Measurements from ENCODE around the gene HVCN1. TPM values are rescaled to one million over a fixed set of nuclear protein-coding genes. Genes with fewer than 3 reads are reported as not detected.

HVCN1 gene
- total RNA-seq, 4 donors from 2014 or later = 1.3 to 6.0 (median 1.9) TPM

DNA sequence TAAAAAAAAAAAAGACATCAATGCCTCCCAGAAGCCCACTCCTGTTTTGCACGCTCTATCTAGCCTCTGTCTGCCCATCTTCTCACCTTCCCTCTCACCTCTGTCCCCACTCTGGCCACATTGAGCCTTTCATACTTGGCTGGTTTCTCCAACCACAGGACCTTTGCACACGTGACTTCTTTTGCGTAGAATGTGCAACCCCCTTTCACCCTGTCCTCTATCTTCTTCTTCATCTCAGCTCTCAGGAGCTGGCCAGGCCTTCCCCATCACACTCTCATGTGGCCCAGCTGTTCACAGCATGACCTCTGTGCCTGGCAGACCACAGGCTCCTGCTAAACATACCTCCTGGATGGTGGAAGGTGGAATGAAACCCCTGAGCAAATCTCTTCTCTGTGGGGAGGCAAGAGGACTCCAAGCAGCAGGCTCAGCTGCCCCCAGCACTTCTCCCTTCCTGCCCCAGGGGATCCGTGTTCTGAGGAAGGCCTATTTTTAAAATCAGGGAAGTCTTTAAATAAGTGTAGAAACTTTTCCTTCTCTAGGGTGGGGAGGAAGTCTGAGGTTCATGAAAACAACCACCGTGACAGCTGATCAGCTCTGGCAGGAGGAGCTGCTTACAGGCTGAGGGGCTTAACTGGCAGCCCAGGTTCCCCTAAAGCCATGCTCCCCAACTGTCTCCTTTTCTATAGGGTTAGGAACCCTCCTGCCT lies 11.6 kb downstream of the HVCN1 start:
- DNase-seq (ENCODE audit: low spot score in 2 of 2) = no peak
- no peak overlapping the region for H3K27ac ChIP-seq

DNA sequence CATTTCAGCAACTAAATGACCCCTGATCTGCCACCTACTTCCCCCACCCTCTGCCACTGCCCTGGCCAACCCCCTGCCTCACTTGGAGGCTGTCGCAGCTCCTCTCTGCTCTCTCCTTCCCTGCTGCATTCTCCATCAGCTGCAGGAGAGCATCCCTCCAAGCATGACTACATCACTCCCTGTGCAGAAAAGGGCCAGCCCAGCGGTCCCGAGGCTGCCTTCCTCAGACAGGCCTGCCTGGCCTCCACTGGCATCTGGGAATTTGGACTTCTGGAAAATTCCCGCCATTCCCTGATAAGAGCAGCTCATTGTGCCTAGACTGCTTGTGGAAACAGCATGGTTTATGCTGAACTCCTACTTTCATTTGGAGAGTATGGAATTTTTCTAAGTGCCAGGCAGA lies 12.7 kb downstream of the HVCN1 start:
- Histone ChIP-seq H3K9me3 (no peaks in the 10 kb centered on the region), H3K36me3 (no peaks in the 10 kb centered on the region), H3K27me3 (no peaks in the 10 kb centered on the region), H3K4me3 (no peak overlapping the region), H3K4me1 (peaks cover 3% of the 10 kb centered on the region), H3K27ac (no peak overlapping the region)
- no peak for TF ChIP-seq EP300 (IDR thresholded peaks at IDR 0.05)
- TF ChIP-seq, protein P1, sequence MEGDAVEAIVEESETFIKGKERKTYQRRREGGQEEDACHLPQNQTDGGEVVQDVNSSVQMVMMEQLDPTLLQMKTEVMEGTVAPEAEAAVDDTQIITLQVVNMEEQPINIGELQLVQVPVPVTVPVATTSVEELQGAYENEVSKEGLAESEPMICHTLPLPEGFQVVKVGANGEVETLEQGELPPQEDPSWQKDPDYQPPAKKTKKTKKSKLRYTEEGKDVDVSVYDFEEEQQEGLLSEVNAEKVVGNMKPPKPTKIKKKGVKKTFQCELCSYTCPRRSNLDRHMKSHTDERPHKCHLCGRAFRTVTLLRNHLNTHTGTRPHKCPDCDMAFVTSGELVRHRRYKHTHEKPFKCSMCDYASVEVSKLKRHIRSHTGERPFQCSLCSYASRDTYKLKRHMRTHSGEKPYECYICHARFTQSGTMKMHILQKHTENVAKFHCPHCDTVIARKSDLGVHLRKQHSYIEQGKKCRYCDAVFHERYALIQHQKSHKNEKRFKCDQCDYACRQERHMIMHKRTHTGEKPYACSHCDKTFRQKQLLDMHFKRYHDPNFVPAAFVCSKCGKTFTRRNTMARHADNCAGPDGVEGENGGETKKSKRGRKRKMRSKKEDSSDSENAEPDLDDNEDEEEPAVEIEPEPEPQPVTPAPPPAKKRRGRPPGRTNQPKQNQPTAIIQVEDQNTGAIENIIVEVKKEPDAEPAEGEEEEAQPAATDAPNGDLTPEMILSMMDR (IDR thresholded peaks at IDR 0.05) = no peak
- no peak for TF ChIP-seq POLR2AphosphoS5 (IDR thresholded peaks at IDR 0.05)
- no peak for TF ChIP-seq POLR2A (IDR thresholded peaks at IDR 0.05)
- 91% methylated on average over 4 of the region's 4 CpGs for WGBS
- DNase-seq (ENCODE audit: low spot score in 2 of 2) = no peak

More for the DNA sequence above, 11.6 kb downstream of the HVCN1 start:
- Histone ChIP-seq H3K27me3 (no peaks in the 10 kb centered on the region), H3K4me1 (peaks cover 3% of the 10 kb centered on the region), H3K4me3 (no peak overlapping the region), H3K9me3 (no peaks in the 10 kb centered on the region), H3K36me3 (no peaks in the 10 kb centered on the region)
- 74% methylated on average over 5 of the region's 5 CpGs for WGBS
- TF ChIP-seq, protein P1 (IDR thresholded peaks at IDR 0.05) = no peak
- TF ChIP-seq POLR2AphosphoS5 (IDR thresholded peaks at IDR 0.05) (no peak), EP300 (IDR thresholded peaks at IDR 0.05) (no peak), POLR2A (IDR thresholded peaks at IDR 0.05) (no peak)

DNA sequence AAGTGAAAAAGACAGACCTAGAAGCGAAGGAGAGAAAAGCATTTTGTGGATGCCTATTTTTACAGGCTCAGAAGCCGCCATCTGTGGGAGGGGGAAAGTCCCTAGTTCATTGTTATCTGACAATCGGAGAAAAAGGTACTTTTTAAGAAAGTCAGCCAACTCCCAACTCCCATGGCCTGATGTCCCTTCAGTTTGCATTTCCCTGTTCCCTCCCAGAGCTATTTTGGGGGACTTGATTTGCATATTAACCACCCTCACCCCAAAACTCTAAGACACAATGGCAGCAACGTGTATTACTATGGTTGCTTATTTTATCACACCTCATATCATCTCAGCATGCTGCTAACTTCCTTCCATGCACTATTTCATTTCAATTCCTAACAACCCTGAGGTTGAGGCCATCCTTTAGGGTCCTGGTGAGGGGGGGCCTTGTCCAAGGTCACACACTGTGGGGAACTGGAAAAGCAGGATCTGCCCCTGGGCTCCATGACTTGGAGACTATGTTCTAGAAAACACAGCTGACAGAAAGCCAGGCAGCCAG lies 18.7 kb downstream of the HVCN1 start:
- TF ChIP-seq POLR2A (IDR thresholded peaks at IDR 0.05) (no peak), POLR2AphosphoS5 (IDR thresholded peaks at IDR 0.05) (no peak), EP300 (IDR thresholded peaks at IDR 0.05) (no peak)
- TF ChIP-seq, protein P1 (IDR thresholded peaks at IDR 0.05) = no peak
- Histone ChIP-seq H3K27me3 (no peaks in the 10 kb centered on the region), H3K27ac (no peak overlapping the region), H3K4me3 (no peak overlapping the region), H3K36me3 (no peaks in the 10 kb centered on the region), H3K4me1 (no peaks in the 10 kb centered on the region), H3K9me3 (peaks cover 15% of the 10 kb centered on the region)
- WGBS = 51% methylated on average over 4 of the region's 4 CpGs
- no peak for DNase-seq (ENCODE audit: low spot score in 2 of 2)

DNA sequence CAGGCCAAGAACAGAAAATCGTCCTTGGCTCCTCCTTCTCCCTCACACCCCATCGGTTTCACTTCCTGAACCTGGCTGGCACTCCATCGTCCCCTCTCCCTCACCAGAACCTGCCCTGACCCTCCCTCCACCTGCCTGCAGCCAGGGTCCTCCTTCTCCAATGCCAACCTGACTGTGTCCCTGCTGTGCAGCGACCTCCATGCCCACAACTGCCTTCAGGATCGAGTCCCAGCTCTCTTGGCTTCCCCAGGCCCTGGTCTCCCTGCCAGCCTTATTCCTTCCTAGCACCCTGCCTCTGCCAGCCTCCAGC lies 19.8 kb downstream of the HVCN1 start:
- Histone ChIP-seq H3K27ac (no peak overlapping the region), H3K4me1 (no peaks in the 10 kb centered on the region), H3K27me3 (no peaks in the 10 kb centered on the region), H3K4me3 (no peak overlapping the region), H3K9me3 (peaks cover 21% of the 10 kb centered on the region), H3K36me3 (no peaks in the 10 kb centered on the region)
- DNase-seq (ENCODE audit: low spot score in 2 of 2) = no peak
- TF ChIP-seq POLR2AphosphoS5 (IDR thresholded peaks at IDR 0.05) (no peak), POLR2A (IDR thresholded peaks at IDR 0.05) (no peak), EP300 (IDR thresholded peaks at IDR 0.05) (no peak)
- TF ChIP-seq, protein P1 (IDR thresholded peaks at IDR 0.05) = no peak
- WGBS = 61% methylated on average over 5 of the region's 5 CpGs

DNA sequence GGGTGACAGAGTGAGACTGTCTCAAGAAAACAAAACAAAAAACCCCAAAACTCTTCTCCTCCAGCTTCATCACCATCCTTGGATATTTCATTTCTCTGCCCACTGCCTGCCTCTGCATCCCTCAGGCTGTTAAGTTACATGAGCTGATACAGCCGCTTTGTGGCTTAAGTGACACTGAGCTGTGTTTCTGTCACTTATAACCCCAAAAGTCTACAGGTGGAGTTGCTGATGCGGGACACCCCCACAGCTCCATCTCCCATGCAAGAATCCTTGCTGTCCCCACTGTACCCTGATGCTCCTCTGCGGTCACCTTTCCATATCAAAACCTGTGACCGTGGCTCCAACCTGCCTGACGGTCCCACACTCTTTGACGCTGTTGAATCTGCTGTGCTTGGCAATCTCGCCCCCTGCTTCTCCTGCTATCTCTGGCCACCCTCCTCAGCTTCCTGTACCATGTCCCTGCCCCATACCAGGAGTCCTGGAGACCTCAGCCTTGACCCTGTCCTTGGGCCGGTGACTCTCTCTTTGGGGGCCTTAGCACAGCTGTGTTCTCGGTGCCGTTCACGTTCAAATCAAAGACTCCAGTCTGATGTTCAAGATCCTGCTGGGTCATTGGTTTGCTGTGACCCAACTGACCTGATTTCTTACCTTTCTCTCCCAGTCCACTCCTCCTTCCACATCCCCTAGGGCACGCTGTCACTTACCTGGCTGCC lies 20.3 kb downstream of the HVCN1 start:
- TF ChIP-seq POLR2AphosphoS5 (IDR thresholded peaks at IDR 0.05) (no peak), EP300 (IDR thresholded peaks at IDR 0.05) (no peak), POLR2A (IDR thresholded peaks at IDR 0.05) (no peak)
- TF ChIP-seq, protein P1 (IDR thresholded peaks at IDR 0.05) = no peak
- WGBS = 91% methylated on average over 12 of the region's 12 CpGs
- DNase-seq (ENCODE audit: low spot score in 2 of 2) = no peak
- Histone ChIP-seq H3K9me3 (peaks cover 21% of the 10 kb centered on the region), H3K36me3 (no peaks in the 10 kb centered on the region), H3K27ac (no peak overlapping the region), H3K4me3 (no peak overlapping the region), H3K4me1 (no peaks in the 10 kb centered on the region), H3K27me3 (no peaks in the 10 kb centered on the region)
